ENCODE data around the gene NAGS.
"Not testable (repeated sequence)": the region's sequence is repeated elsewhere in the genome, so short reads cannot be mapped to it uniquely, and the experiment has no call there.

NAGS gene

DNA sequence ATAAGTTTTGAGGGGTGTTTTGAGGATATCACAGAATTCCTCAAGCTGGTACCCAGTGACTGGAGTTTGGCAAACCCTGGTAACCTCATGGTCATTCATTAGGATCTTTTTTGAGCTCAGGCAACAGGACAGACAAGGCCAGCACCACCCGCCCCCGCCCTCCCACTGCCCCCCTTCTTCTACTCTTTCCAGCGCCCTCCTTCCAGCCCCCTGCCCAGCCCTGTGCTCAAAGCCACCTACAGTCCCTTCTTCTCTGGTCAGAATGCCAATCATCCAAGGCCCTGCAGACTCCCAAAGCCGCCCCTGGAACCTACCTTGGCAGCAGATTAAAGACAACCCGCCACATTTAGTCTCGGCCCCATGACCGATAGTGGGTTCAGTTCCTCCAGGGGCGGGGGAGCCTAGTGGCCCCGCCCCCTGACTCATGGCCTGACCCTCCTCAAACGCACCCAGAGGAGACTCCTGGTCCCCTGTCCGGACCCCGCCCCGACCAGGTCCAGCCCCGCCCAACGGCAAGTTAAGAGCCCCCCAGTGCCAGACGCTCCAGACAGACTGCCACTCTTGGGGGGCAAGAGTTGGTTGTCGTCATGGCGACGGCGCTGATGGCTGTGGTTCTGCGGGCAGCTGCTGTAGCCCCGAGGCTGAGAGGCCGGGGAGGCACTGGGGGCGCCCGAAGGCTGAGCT lies at the start of gene NAGS:
Gene NAGS, plus strand, starts transcription at position 546 of the 684 bp plus-strand sequence. Its CDS starts 42 bp downstream, at position 588.
- in situ Hi-C loops (cut with MboI; ENCODE audit: low pct_unique_long_range_greater_than_20kb, low sequenced_read_pairs), result no loop called here
- no peak for DNase-seq

DNA sequence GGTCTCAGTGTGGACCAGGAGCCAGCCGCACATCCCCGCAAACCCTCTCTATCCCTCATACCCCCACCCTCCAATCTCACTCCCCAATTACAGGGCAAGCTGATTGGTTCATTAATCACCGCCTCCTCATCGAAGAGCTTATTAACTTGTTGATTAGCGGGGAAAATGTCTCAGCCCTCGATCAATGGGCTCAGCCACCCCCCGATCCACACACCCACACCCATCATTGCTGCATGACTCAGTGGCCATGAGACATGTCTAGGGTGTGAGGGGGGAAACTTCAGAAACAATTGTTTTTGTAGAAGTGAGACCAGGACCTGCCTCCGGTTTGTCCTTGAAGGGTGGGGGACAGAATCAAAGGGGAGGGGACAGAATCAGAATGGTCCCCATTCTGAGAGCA lies 48.2 kb upstream of the NAGS start:
- in situ Hi-C loops (cut with MboI; ENCODE audit: low pct_unique_long_range_greater_than_20kb, low sequenced_read_pairs), result no loop called here
- DNase-seq, result no peak

- DNase-seq, result no peak
- in situ Hi-C loops (cut with MboI; ENCODE audit: low pct_unique_long_range_greater_than_20kb, low sequenced_read_pairs), result no loop called here
Measured at GRCh38 chr17:43958748-43959352, 45.6 kb upstream of the NAGS start.

- DNase-seq; in situ Hi-C loops (cut with MboI; ENCODE audit: low pct_unique_long_range_greater_than_20kb, low sequenced_read_pairs): not testable (repeated sequence)
Measured at GRCh38 chr17:43961292-43961691, 43.1 kb upstream of the NAGS start.

DNA sequence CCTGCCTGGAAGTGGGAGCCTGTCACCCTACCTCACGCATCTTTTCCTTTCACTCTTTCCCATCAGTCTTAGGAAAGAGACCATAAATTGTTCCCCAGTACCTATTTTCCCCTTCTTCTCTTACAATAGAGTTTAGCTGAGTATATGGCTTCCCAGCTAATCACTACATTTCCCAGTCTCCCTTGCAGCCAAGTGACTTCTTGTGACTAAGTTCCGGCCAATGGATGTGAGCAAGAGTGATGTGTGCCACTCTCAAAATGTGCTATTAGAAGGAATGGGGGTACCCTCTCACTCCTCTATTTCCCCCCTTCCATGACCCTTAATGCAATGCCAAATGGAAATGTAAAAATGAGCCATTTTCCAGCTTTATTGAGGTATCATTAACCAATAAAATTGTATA lies 42.5 kb upstream of the NAGS start:
- DNase-seq, result no peak
- in situ Hi-C loops (cut with MboI; ENCODE audit: low pct_unique_long_range_greater_than_20kb, low sequenced_read_pairs), result no loop called here

DNA sequence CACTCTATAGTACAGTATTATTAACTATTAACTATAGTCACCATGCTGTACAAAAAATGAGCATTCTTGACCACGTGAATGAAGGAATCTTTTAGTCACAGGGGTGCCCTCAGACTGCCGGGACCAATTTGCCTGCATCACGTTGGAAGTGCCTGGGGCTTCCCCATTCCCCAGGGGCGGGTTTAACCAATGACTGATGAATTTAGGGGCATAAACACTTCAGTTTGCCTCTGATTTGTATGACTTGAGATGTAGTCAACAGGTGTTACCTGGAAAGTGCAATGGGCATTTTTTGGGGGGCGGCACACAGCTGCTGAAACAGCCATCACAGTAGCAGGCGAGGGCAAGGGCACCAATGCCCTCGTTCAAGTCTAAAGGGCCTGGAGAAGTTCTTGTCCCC lies 41.9 kb upstream of the NAGS start:
- DNase-seq, result no peak
- in situ Hi-C loops (cut with MboI; ENCODE audit: low pct_unique_long_range_greater_than_20kb, low sequenced_read_pairs), result no loop called here

DNA sequence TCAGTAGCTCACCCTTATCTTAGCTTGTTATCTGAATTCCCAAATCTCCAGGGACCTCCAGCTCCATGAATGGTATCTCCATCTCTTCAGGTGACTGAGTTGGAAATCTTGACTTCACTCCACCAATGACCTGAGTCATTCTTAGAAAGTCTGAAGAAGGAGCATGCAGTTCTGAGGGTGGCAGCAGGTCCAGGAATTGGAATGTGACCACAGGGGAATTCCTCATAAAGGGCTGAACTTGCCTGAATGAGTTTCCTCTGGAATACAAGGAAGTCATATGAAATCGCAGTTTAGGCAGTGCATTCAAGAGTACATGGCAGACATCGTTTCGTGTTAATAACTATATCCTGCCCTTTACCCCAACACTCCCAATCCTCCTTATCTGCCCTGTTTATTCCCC lies 38.1 kb upstream of the NAGS start:
- no peak for DNase-seq

DNA sequence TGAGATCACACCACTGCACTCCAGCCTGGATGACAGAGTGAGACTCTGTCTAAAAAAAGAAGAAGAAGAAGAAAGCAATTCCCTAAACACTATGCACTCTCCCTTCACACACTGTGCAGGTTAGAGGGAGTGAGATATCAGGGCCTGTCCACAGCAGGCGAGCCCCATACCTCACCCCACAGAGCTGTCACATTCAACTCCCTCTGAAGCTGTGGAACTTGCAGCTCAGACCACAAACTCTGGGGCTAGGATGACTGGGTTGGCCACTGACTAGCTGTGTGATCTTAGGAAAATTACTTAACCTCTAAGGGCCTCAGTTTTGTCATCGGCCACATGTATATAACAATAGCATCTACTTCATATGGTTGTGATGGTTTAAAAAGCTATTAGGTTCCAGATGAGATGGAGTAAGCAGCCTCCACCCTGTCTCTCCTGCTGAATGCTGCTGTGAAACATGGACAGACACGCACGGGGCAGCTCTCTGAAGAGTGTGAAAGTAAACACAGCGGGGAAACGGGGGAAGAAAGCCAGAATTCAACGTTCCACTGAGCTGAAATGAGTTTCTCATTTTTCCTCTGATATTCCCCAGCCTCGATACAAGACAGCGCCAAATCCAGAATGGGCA lies 37.1 kb upstream of the NAGS start:
- no peak for DNase-seq
- in situ Hi-C loops (cut with MboI; ENCODE audit: low pct_unique_long_range_greater_than_20kb, low sequenced_read_pairs), result no loop called here

More for the DNA sequence above, 38.1 kb upstream of the NAGS start:
- in situ Hi-C loops (cut with MboI; ENCODE audit: low pct_unique_long_range_greater_than_20kb, low sequenced_read_pairs), result no loop called here

DNA sequence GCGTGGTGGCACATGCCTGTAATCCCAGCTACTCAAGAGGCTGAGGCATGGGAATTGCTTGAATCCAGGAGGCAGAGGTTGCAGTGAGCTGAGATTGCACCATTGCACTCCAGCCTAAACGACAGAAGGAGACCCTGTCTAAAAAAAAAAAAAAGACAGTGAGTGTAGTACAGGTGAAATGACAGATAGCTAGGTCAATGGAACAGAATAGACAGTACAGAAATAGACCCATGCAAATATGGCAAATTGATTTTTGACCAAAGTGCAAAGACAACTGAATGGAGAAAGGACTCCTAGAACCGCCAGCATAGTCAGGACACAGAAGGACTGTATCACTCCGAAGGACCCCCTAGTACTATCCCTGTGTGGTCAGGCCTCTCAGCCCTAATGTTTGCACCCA lies 34.1 kb upstream of the NAGS start:
- in situ Hi-C loops (cut with MboI; ENCODE audit: low pct_unique_long_range_greater_than_20kb, low sequenced_read_pairs), result no loop called here
- no peak for DNase-seq

- in situ Hi-C loops (cut with MboI; ENCODE audit: low pct_unique_long_range_greater_than_20kb, low sequenced_read_pairs); DNase-seq: not testable (repeated sequence)
Measured at GRCh38 chr17:43971436-43971835, 33.0 kb upstream of the NAGS start.

DNA sequence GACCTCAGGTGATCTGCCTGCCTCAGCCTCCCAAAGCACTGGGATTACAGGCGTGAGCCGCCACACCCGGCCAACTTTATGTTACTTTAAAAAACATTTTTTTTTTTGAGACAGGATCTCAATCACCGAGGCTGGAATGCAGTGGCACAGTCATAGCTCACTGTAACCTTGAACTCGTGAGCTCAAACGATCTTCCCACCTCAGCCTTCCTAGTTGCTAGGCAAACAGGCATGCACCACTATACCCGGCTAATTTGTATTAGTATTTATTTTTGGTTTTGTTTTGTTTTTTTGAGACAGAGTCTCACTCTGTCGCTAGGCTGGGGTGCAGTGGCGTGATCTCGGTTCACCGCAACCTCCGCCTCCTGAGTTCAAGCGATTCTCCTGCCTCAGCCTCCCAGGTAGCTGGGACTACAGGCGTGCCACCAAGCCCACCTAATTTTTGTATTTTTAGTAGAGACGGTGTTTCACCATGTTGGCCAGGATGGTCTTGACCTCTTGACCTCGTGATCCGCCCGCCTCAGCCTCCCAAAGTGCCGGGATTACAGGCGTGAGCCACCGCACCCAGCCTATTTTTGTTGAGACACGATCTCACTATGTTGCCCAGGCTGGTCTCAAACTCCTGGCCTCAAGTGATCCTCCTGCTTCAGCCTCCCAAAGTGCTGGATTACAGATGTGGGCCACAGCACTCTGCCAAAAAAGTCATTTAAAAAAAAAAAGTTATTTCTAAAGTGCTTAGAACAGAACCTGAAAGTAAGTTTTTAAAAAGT lies 31.8 kb upstream of the NAGS start:
- in situ Hi-C loops (cut with MboI; ENCODE audit: low pct_unique_long_range_greater_than_20kb, low sequenced_read_pairs); DNase-seq: not testable (repeated sequence)

DNA sequence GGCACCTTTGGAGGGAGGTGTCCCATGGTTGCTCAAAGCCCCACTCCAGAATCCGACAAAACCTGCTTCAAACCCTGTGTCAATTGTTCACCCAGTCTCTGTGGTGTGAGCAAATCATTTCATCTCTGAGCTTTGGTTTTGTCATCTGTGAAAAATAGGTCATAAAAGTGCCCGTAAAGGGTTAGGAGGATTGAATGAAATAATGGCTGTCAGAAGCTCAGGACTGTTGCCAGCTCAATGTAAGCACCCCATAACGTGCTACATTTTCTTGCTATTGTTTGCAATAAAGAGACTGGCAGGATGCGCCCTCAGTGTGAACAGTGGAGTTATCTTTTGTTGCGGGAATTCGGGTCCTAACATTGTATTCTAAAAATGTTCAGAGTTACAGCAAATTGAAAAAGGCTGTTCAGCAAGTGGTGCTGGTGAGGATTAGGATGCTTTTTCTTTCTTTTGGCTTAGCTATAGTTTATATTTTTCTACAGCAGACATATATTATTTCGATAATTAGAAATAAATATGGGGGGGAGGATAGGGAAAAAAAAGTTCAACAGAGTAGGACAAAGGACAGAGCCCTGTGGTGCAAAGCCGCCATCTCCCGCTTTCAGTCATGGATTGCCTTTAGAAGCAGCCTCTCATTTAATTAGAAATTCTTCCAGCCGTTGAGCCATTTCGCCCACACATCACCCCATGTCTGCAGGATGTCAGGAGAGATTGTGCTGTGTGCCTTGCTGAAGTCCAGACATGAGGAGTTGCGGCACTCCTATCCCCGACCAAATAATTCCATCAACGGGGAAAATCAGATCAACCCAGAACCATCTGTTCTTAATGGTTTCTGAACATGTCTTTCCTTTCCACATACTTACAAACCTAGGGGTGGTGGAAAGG lies 29.8 kb upstream of the NAGS start:
- DNase-seq, result no peak
- in situ Hi-C loops (cut with MboI; ENCODE audit: low pct_unique_long_range_greater_than_20kb, low sequenced_read_pairs), result no loop called here

DNA sequence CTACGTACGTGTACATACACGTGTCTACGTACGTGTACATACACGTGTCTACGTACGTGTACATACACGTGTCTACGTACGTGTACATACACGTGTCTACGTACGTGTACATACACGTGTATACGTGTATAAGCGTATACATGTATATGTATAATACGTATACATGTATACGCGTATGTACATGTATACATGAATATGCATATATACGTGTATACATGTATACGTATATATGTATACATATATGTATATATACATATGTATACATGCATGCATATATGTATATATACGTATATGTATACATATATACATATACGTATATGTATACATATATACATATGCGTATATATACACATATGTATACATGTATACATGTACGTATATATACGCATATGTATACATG lies 28.5 kb upstream of the NAGS start:
- no peak for DNase-seq
- in situ Hi-C loops (cut with MboI; ENCODE audit: low pct_unique_long_range_greater_than_20kb, low sequenced_read_pairs), result no loop called here

GRCh38 chr17:43976963-43977837 lies 27.2 kb upstream of the NAGS start:
- no peak for DNase-seq
- in situ Hi-C loops (cut with MboI; ENCODE audit: low pct_unique_long_range_greater_than_20kb, low sequenced_read_pairs), result no loop called here

DNA sequence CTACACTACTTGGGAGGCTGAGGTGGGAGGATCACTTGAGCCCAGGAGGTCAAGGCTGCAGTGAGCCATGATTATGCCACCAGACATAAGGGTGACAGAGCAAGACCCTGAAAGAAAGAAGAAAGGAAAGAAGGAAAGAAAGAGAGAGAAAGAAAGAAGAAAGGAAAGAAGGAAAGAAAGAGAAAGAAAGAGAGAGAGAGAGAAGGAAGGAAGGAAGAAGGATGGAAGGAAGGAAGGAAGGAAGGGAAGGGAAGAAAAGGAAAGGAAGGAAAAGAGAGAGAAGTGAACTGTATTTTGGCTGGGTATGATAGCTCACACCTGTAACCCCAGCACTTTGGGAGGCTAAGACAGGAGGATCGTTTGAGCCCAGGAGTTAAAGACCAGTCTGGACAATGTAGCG lies 26.3 kb upstream of the NAGS start:
- no peak for DNase-seq
- in situ Hi-C loops (cut with MboI; ENCODE audit: low pct_unique_long_range_greater_than_20kb, low sequenced_read_pairs), result no loop called here

GRCh38 chr17:43979011-43979410 lies 25.4 kb upstream of the NAGS start:
- in situ Hi-C loops (cut with MboI; ENCODE audit: low pct_unique_long_range_greater_than_20kb, low sequenced_read_pairs), result no loop called here
- no peak for DNase-seq

DNA sequence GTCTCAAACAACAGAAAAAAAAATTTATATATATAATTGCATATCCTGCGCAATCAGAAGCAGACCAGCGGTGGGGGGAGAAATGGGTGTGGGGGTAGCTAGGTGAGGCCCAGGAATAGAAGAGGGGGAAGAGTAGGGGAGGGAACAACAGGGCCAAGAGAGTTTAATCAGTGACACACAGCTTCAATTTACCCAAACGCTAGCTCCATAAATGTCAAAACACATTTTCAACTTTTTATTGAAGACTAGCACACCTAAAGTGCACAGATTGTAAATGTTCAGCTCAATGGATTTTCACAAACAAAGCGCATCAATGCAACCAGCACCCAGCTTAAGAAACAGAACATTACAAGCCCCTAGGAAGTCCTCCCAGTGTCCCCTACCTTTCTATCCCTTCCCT lies 24.8 kb upstream of the NAGS start:
- in situ Hi-C loops (cut with MboI; ENCODE audit: low pct_unique_long_range_greater_than_20kb, low sequenced_read_pairs), result no loop called here

GRCh38 chr17:43982171-43982570 lies 22.3 kb upstream of the NAGS start:
- DNase-seq, result no peak
- in situ Hi-C loops (cut with MboI; ENCODE audit: low pct_unique_long_range_greater_than_20kb, low sequenced_read_pairs), result no loop called here

More for the DNA sequence above, 24.8 kb upstream of the NAGS start:
- no peak for DNase-seq

Data from KBM-7 (cell line).